Stimulated activated CD4-positive, alpha-beta T cell treated with anti-CD3 and anti-CD28 coated beads, Interleukin-4, amount 100 ng/mL, for 1 hour (primary cell): Measurements from ENCODE around the gene REV3L.
A peak's percentile ranks its signal among the peaks of the same experiment; 100 is the strongest.
"Not testable (repeated sequence)": the region's sequence is repeated elsewhere in the genome, so short reads cannot be mapped to it uniquely, and the experiment has no call there.

ENCODE experiments used
- DNase-seq: peaks from one replicate; pipeline ENCODE4 v3.0.0-alpha.2; 2020

Gene REV3L

GRCh38 chr6:111490067-111490466 lies 7.0 kb upstream of the REV3L start:
- DNase-seq = no peak

GRCh38 chr6:111487661-111488060 lies 4.6 kb upstream of the REV3L start:
- DNase-seq = no peak

- no peak for DNase-seq
Observed at GRCh38 chr6:111486921-111487320, 3.9 kb upstream of the REV3L start.

GRCh38 chr6:111486475-111486874 lies 3.5 kb upstream of the REV3L start:
- no peak for DNase-seq

- no peak for DNase-seq
Observed at GRCh38 chr6:111485342-111485741, 2.3 kb upstream of the REV3L start.

- no peak for DNase-seq
Observed at GRCh38 chr6:111484633-111484930, 1.6 kb upstream of the REV3L start.

GRCh38 chr6:111483736-111484632 lies 966 bp upstream of the REV3L start:
- peak; percentile 86 for DNase-seq

- DNase-seq = peak; percentile 55
Observed at GRCh38 chr6:111482188-111482958, 645 bp downstream of the REV3L start.

GRCh38 chr6:111481836-111482187 lies 1.2 kb downstream of the REV3L start:
- DNase-seq = no peak

GRCh38 chr6:111480988-111481822 lies 1.8 kb downstream of the REV3L start:
- DNase-seq = no peak

GRCh38 chr6:111478749-111479148 lies 4.3 kb downstream of the REV3L start:
- DNase-seq = no peak

GRCh38 chr6:111478064-111478476 lies 4.9 kb downstream of the REV3L start:
- no peak for DNase-seq

GRCh38 chr6:111477481-111477938 lies 5.5 kb downstream of the REV3L start:
- DNase-seq = no peak

- DNase-seq = not testable (repeated sequence)
Observed at GRCh38 chr6:111476061-111476460, 7.0 kb downstream of the REV3L start.

- DNase-seq = no peak
Observed at GRCh38 chr6:111474771-111475170, 8.2 kb downstream of the REV3L start.

- no peak for DNase-seq
Observed at GRCh38 chr6:111474106-111474505, 8.9 kb downstream of the REV3L start.

GRCh38 chr6:111472933-111473435 lies 10.0 kb downstream of the REV3L start:
- no peak for DNase-seq

- DNase-seq = no peak
Observed at GRCh38 chr6:111471958-111472357, 11.1 kb downstream of the REV3L start.

GRCh38 chr6:111471533-111471932 lies 11.5 kb downstream of the REV3L start:
- DNase-seq = no peak

GRCh38 chr6:111470991-111471390 lies 12.0 kb downstream of the REV3L start:
- DNase-seq = no peak

- no peak for DNase-seq
Observed at GRCh38 chr6:111469543-111469942, 13.5 kb downstream of the REV3L start.

GRCh38 chr6:111468329-111469012 lies 14.5 kb downstream of the REV3L start:
- DNase-seq = no peak
